ENCODE results near the gene FSTL4.

DNA sequence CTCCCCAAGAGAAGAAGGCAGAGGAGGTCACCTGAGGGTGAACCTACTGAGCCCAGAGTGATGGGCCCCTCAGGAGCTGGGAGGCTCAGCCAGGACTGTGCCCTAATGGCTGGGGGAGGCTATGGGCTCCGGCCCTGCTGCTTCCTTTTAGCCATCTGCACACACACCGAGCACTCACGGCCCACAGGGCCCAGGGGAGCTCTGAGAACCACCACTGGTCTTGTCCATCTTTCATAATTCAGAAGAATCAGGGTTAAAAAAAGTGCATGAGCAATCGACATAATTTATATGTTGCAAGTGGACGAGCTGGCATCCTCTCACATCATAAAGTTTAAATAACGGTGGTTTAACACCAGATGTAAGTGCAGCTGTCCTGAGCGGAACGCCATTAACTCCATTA is 162.1 kb downstream of the FSTL4 start:
- TF ChIP-seq POLR2AphosphoS5 (IDR thresholded peaks at IDR 0.05) (no peak), POLR2A (IDR thresholded peaks at IDR 0.05) (no peak)
- TF ChIP-seq, protein P1, sequence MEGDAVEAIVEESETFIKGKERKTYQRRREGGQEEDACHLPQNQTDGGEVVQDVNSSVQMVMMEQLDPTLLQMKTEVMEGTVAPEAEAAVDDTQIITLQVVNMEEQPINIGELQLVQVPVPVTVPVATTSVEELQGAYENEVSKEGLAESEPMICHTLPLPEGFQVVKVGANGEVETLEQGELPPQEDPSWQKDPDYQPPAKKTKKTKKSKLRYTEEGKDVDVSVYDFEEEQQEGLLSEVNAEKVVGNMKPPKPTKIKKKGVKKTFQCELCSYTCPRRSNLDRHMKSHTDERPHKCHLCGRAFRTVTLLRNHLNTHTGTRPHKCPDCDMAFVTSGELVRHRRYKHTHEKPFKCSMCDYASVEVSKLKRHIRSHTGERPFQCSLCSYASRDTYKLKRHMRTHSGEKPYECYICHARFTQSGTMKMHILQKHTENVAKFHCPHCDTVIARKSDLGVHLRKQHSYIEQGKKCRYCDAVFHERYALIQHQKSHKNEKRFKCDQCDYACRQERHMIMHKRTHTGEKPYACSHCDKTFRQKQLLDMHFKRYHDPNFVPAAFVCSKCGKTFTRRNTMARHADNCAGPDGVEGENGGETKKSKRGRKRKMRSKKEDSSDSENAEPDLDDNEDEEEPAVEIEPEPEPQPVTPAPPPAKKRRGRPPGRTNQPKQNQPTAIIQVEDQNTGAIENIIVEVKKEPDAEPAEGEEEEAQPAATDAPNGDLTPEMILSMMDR (IDR thresholded peaks at IDR 0.05), result no peak

All from transverse colon (tissue), 4 donors.